ENCODE measurements around the gene LUM. TPM values are rescaled to one million over a fixed set of nuclear protein-coding genes. Genes with fewer than 3 reads are reported as not detected.

Gene LUM
- total and polyA plus RNA-seq, 2 experiments from 2014 or later = 0.27 TPM; not detected in 1

GRCh38 chr12:91074851-91075250, 36.4 kb downstream of the LUM start:
- ATAC-seq (no peak), DNase-seq (ENCODE audit: low spot score) (no peak)
- peaks cover 14% of the 10 kb centered on the region; the same call in 1 of the 2 replicates for H3K4me1 ChIP-seq (ENCODE audit: insufficient read depth)
- Mint-ChIP-seq H3K27me3 (ENCODE audit: insufficient read depth, low read depth, poor library complexity) (no peaks in the 10 kb centered on the region), H3K4me1 (peaks cover 11% of the 10 kb centered on the region), H3K27ac (no peak overlapping the region), H3K36me3 (ENCODE audit: low read depth) (no peaks in the 10 kb centered on the region), H3K4me3 (no peak overlapping the region), H3K9me3 (no peaks in the 10 kb centered on the region)
- no peak overlapping the region for H3K27ac ChIP-seq (ENCODE audit: low read depth)
- H3F3A ChIP-seq (replicated peaks; ENCODE audit: low read depth) = no peaks in the 10 kb centered on the region
- H3K79me2 ChIP-seq (replicated peaks; ENCODE audit: insufficient read depth) = no peaks in the 10 kb centered on the region
- no peak overlapping the region for H3K4me3 ChIP-seq
- H3K4me2 ChIP-seq = no peak overlapping the region
- TF ChIP-seq ZNF331 (CRISPR knock-in tag; IDR thresholded peaks at IDR 0.05; ENCODE audit: low read depth) (no peak), ETS1 (IDR thresholded peaks at IDR 0.05) (no peak), JUNB (IDR thresholded peaks at IDR 0.05; ENCODE audit: unreplicated experiment) (no peak), ZNF462 (CRISPR knock-in tag; IDR thresholded peaks at IDR 0.05) (no peak), NANOG (IDR thresholded peaks at IDR 0.05; ENCODE audit: borderline replicate concordance) (no peak), CREB1 (CRISPR knock-in tag; IDR thresholded peaks at IDR 0.05; ENCODE audit: low read depth) (no peak), EZH2phosphoT487 (IDR thresholded peaks at IDR 0.05; ENCODE audit: unreplicated experiment) (no peak), REST (IDR thresholded peaks at IDR 0.05; ENCODE audit: unreplicated experiment) (no peak)
- H3K9me2 ChIP-seq (ENCODE audit: insufficient read depth) = no peaks in the 10 kb centered on the region
- H2AFZ ChIP-seq = no peak overlapping the region; the same call in 1 of the 2 replicates
- H4K20me1 ChIP-seq (replicated peaks; ENCODE audit: insufficient read depth) = no peaks in the 10 kb centered on the region
- H3K36me3 ChIP-seq (ENCODE audit: insufficient read depth) = no peaks in the 10 kb centered on the region
- H3K27me3 ChIP-seq (ENCODE audit: insufficient read depth) = no peaks in the 10 kb centered on the region

All from GM23338 (cell line).